Psoas muscle (tissue), 8 donors: ENCODE data around the gene NUP93. TPM values are rescaled to one million over a fixed set of nuclear protein-coding genes. Genes with fewer than 3 reads are reported as not detected.

Experiments used
- ATAC-seq, 4 donors: fragments of 200-7000 bp; cut with Tn5 transposase; one replicate each; pipeline ENCODE4 v1.9.1; 2020; ENCODE audit warnings: moderate library complexity in 3 of 4, mild to moderate bottlenecking in 2 of 4
- DNase-seq, 2 donors: peaks; one replicate each; pipeline ENCODE4 v3.0.0-alpha.2; 2020
- H3K27ac ChIP-seq: fragments of 200-600 bp; one replicate; pipeline ENCODE4 v1.8.0; 2022
- H3K27me3 ChIP-seq, 3 donors: fragments of 200-600 bp in 1 of 3; one replicate each; pipeline versions ENCODE4 v1.6.1 to v1.8.0; 2013 to 2022; ENCODE audit warnings: low read length in 2 of 3, mild to moderate bottlenecking in 2 of 3, moderate library complexity in 1 of 3; ENCODE audit not compliant: insufficient read depth in 3 of 3
- H3K36me3 ChIP-seq, 2 donors: fragments of 200-600 bp in 1 of 2; one replicate each; pipeline versions ENCODE4 v1.6.1 to v1.8.0; 2013 to 2022; ENCODE audit warnings: low read depth in 1 of 2, mild to moderate bottlenecking in 1 of 2, moderate library complexity in 1 of 2; ENCODE audit not compliant: insufficient read depth in 1 of 2
- H3K4me1 ChIP-seq: fragments of 200-600 bp; one replicate; pipeline ENCODE4 v1.8.0; 2022
- H3K4me3 ChIP-seq: fragments of 200-600 bp; one replicate; pipeline ENCODE4 v1.8.0; 2022; ENCODE audit warnings: mild to moderate bottlenecking
- H3K9me3 ChIP-seq: fragments of 200-600 bp; one replicate; pipeline ENCODE4 v1.8.0; 2022
- WGBS, 3 donors: extraction: QIAGEN DNeasy Blood & Tissue Kit; methylation state at CpG; one replicate each; pipeline versions ENCODE4 v1.1.6 to v1.1.7; 2013; 5-methylcytosine and 5-hydroxymethylcytosine counted together
- intact Hi-C, 2 donors: fragments of 100-400 bp; cut with DNase I; formaldehyde crosslinking; loops; one replicate each; pipeline versions ENCODE4 v1.11.0 to v1.14.2; 2022
- polyA plus RNA-seq, 3 donors: library from polyadenylated mRNA; stranded (reverse); fragments of 200-250 nt; gene quantifications; one replicate each; pipeline ENCODE4 v1.2.3, GENCODE V29; 2013
- total RNA-seq, 4 donors: library from RNA; stranded (reverse); fragmentation: NEBNext Ultra II Directional in 2 of 4; extraction: Animal tissue kit (Norgen Biotek cat#: 25700) in 2 of 4; gene quantifications; one replicate each; pipeline versions ENCODE4 v1.2.1 to v1.2.4, GENCODE V29; 2021 to 2023
- TF ChIP-seq, protein P1 (sequence below): fragments of 200-600 bp; IDR thresholded peaks from one replicate; pipeline ENCODE4 v1.8.0; 2022; ENCODE audit warnings: antibody characterized with exemption
- donor health status: healthy with polysubstance abuse.
- donor health status: DM: no; HTN: no; CAD: no; lungs with moderate emphysema.
- donor health status: Bipolar disorder and iron deficiency.
- donor health status: healthy.
- donor health status: DM: yes; HTN: yes; CAD: no.
- donor health status: DM: no; HTN: no; CAD: no.
- donor health status: DM: no; HTN: no; CAD: no.
- donor health status: DM: yes; HTN: yes; CAD: no.

The NUP93 gene
- total and polyA plus RNA-seq, 7 donors, result 16.5 to 44.3 (median 25.5) TPM

DNA sequence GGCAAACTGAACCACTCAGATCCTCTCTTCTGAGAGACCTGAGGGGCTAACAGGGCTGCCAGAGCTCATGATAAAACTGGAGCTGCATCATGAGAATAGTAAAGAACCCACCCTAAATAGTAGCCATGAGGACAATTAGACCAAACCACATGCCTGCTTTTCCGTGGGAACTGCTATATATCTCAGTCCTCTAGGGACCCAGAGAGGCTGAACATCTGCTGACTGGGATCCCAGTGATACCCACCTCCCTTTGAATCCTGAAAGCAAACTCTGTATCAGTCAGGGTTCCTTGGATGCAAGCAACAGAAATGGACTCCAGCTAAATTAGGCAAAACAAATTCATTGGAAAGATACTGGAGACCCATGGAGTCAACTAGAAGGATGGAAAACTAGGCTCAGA is 41.2 kb upstream of the NUP93 start:
- ATAC-seq, result no peak
- TF ChIP-seq, protein P1, sequence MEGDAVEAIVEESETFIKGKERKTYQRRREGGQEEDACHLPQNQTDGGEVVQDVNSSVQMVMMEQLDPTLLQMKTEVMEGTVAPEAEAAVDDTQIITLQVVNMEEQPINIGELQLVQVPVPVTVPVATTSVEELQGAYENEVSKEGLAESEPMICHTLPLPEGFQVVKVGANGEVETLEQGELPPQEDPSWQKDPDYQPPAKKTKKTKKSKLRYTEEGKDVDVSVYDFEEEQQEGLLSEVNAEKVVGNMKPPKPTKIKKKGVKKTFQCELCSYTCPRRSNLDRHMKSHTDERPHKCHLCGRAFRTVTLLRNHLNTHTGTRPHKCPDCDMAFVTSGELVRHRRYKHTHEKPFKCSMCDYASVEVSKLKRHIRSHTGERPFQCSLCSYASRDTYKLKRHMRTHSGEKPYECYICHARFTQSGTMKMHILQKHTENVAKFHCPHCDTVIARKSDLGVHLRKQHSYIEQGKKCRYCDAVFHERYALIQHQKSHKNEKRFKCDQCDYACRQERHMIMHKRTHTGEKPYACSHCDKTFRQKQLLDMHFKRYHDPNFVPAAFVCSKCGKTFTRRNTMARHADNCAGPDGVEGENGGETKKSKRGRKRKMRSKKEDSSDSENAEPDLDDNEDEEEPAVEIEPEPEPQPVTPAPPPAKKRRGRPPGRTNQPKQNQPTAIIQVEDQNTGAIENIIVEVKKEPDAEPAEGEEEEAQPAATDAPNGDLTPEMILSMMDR, result no peak
- intact Hi-C loops, result no loop called here
- H3K4me3 ChIP-seq, result no peak overlapping the region
- H3K27me3 ChIP-seq, result no peaks in the 10 kb centered on the region
- no peaks in the 10 kb centered on the region for H3K36me3 ChIP-seq
- DNase-seq, result no peak
- no peaks in the 10 kb centered on the region for H3K9me3 ChIP-seq
- H3K27ac ChIP-seq, result no peak overlapping the region
- H3K4me1 ChIP-seq, result peaks cover 23% of the 10 kb centered on the region
- 38 to 43% (median 39%) methylated on average over 1 of the region's 1 CpG for WGBS, 3 donors

DNA sequence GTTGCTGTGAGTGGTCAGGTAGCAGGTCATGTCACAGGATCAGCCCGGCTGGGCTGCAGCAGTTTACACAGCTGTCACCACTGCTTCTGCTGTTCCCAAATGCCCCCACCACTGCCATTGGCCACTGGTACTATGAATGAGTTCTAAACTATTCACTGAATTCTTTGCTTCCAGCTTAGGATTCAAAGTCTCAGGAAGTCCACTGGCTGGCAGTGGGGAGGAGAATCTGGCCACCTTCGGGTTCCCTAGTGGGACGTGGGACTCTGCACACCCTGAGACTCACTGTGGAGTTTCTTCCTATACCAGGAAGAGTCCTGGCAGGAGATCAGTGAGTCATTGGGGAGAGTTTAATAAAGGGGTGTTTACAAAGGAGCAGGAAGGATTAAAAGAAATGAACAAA is 40.8 kb upstream of the NUP93 start:
- 49 to 57% (median 55%) methylated on average over 3 of the region's 3 CpGs for WGBS, 3 donors
- DNase-seq, result no peak
- H3K36me3 ChIP-seq, result no peaks in the 10 kb centered on the region
- H3K4me3 ChIP-seq, result no peak overlapping the region
- no peak overlapping the region for H3K27ac ChIP-seq
- H3K9me3 ChIP-seq, result no peaks in the 10 kb centered on the region
- no peak for ATAC-seq
- TF ChIP-seq, protein P1, result no peak
- intact Hi-C loops, result no loop called here
- H3K27me3 ChIP-seq, result no peaks in the 10 kb centered on the region
- peaks cover 22% of the 10 kb centered on the region for H3K4me1 ChIP-seq

DNA sequence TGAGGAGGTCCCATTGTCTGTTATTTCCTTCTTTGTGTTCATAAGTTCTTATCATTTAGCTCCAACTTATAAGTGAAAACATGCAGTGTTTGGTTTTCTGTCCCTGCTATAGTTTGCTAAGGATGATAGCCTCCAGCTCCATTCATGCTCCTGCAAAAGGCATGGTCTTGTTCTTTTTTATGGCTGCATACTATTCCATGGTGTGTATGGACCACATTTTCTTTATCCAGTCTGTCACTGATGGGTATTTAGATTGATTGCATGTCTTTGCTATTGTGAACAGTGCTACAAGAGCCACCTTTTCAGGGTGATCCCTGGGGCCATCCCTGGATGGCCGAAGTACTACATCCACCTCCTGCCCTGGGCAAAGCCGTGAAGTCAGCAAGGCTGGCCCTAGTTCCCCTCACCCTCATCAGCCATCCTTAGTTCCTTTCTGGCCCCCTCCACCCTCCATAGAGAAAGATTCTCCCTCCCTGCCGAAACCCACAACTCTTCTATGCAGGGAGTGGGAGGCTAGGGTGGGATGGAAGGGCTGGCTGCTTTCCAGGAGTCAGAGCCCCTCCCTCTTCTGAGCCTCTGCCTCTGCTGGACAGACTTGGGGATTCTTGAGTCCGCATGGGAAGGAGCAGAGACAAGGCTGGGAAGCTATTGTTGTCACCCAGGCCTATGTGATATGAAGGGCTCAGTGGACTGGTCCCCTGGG is 39.4 kb upstream of the NUP93 start:
- H3K9me3 ChIP-seq, result no peaks in the 10 kb centered on the region
- 71 to 96% (median 85%) methylated on average over 4 of the region's 4 CpGs for WGBS, 3 donors
- peaks cover 10% of the 10 kb centered on the region for H3K4me1 ChIP-seq
- no peaks in the 10 kb centered on the region for H3K36me3 ChIP-seq
- no peak for DNase-seq
- no peak overlapping the region for H3K4me3 ChIP-seq
- intact Hi-C loops, result no loop called here
- TF ChIP-seq, protein P1, result no peak
- no peaks in the 10 kb centered on the region for H3K27me3 ChIP-seq
- H3K27ac ChIP-seq, result no peak overlapping the region
- no peak for ATAC-seq

DNA sequence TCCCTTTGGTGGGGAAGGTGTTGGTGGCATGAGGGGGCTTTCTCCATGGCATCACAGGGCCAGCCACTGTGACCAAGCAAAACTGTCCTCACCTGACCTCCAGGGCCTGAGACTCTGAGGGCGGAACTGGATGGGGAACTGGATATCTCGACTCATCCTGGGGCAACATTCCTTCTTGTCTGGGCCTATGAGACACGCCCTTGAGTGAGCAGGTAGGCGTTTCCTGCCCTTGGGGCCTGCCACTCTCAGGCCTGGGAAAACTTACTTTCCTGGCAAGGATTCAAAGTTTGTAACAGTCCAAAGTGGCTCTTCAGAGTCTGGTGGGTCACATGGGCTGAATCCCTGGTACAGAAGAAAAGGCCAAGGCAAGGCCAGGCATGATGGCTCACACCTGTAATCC is 38.0 kb upstream of the NUP93 start:
- Histone ChIP-seq H3K4me1 (no peaks in the 10 kb centered on the region), H3K27me3 (no peaks in the 10 kb centered on the region), H3K4me3 (no peak overlapping the region), H3K9me3 (no peaks in the 10 kb centered on the region), H3K27ac (peak overlapping the region; percentile 53), H3K36me3 (no peaks in the 10 kb centered on the region)
- WGBS, 3 donors, result 17 to 45% (median 19%) methylated on average over 4 of the region's 4 CpGs
- intact Hi-C loops, result no loop called here
- ATAC-seq (peak; percentile 40 to 83 (median 73)), DNase-seq (no peak)
- TF ChIP-seq, protein P1, result no peak

DNA sequence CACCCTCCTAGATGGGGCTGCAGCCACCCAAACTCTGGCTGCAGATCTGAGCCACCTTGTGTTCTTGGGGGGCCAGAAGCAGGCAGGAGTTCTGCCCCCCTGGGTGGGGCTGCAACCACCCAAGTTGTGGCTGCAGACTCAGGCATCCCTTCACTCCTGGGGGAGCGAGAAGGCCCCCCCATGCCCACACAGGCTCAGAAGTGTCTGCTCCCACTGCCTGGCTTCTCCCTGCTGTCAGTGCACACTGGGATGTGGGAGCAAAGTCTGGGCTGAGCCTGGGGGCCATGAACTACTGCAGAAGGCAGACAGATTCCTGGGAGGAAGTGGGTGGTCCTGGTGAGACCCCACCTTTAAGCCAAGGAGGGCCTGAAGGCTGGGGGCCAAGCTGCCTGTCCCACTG is 34.7 kb upstream of the NUP93 start:
- 83 to 100% methylated on average over 1 of the region's 1 CpG; no CpG with 5 or more reads in 1 of the 3 donors for WGBS, 3 donors
- intact Hi-C loops, result no loop called here
- Histone ChIP-seq H3K4me3 (no peak overlapping the region), H3K27ac (no peak overlapping the region), H3K4me1 (no peaks in the 10 kb centered on the region), H3K36me3 (no peaks in the 10 kb centered on the region), H3K9me3 (no peaks in the 10 kb centered on the region), H3K27me3 (no peaks in the 10 kb centered on the region)
- TF ChIP-seq, protein P1, result no peak
- DNase-seq (no peak), ATAC-seq (no peak)
